GM19239 (cell line): ENCODE results near the gene PLEKHM2.

Experiments
- DNase-seq: peaks from one replicate; pipeline ENCODE4 v3.0.0; 2011; ENCODE audit warnings: low spot score; ENCODE audit not compliant: insufficient read length
- FAIRE-seq: peaks from 2 replicates; lab custom pipeline; 2011; peaks lifted over from hg19 to GRCh38; lab: Jason Lieb, UNC

Gene PLEKHM2

GRCh38 chr1:15722836-15723532, 38.9 kb downstream of the PLEKHM2 start:
- no peak for FAIRE-seq
- DNase-seq: no peak

- DNase-seq: no peak
- no peak for FAIRE-seq
Measured at GRCh38 chr1:15723631-15724246, 39.6 kb downstream of the PLEKHM2 start.

GRCh38 chr1:15724949-15725880, 41.1 kb downstream of the PLEKHM2 start:
- FAIRE-seq (no peak), DNase-seq (no peak)

- no peak for FAIRE-seq
- DNase-seq: no peak
Measured at GRCh38 chr1:15726508-15726907, 42.4 kb downstream of the PLEKHM2 start.

- no peak for DNase-seq
- no peak for FAIRE-seq
Measured at GRCh38 chr1:15727021-15727420, 42.9 kb downstream of the PLEKHM2 start.

- no peak for FAIRE-seq
- no peak for DNase-seq
Measured at GRCh38 chr1:15727424-15727823, 43.3 kb downstream of the PLEKHM2 start.

GRCh38 chr1:15727866-15728534, 43.9 kb downstream of the PLEKHM2 start:
- FAIRE-seq: no peak
- no peak for DNase-seq

GRCh38 chr1:15728937-15729657, 45.0 kb downstream of the PLEKHM2 start:
- FAIRE-seq (no peak), DNase-seq (no peak)

GRCh38 chr1:15730423-15730822, 46.3 kb downstream of the PLEKHM2 start:
- no peak for DNase-seq
- FAIRE-seq: no peak

- FAIRE-seq: no peak
- DNase-seq: no peak
Measured at GRCh38 chr1:15730936-15731335, 46.8 kb downstream of the PLEKHM2 start.

- FAIRE-seq: no peak
- no peak for DNase-seq
Measured at GRCh38 chr1:15731735-15732685, 47.9 kb downstream of the PLEKHM2 start.

GRCh38 chr1:15732686-15733081, 48.6 kb downstream of the PLEKHM2 start:
- no peak for FAIRE-seq
- no peak for DNase-seq

GRCh38 chr1:15733218-15733725, 49.2 kb downstream of the PLEKHM2 start:
- FAIRE-seq: no peak
- no peak for DNase-seq

- no peak for DNase-seq
Measured at GRCh38 chr1:15733726-15734226, 49.7 kb downstream of the PLEKHM2 start.

GRCh38 chr1:15734296-15734695, 50.2 kb downstream of the PLEKHM2 start:
- FAIRE-seq (no peak), DNase-seq (no peak)

More at GRCh38 chr1:15733726-15734226, 49.7 kb downstream of the PLEKHM2 start:
- FAIRE-seq: no peak

- FAIRE-seq: peak; percentile 8
- no peak for DNase-seq
Measured at GRCh38 chr1:15734901-15735300, 50.8 kb downstream of the PLEKHM2 start.

GRCh38 chr1:15735304-15736037, 51.4 kb downstream of the PLEKHM2 start:
- DNase-seq: no peak
- FAIRE-seq: no peak
